Activated CD8-positive, alpha-beta memory T cell treated with anti-CD3 and anti-CD28 coated beads for 36 hours (primary cell): ENCODE data around the gene SLC9A5. TPM values are rescaled to one million over a fixed set of nuclear protein-coding genes. Genes with fewer than 3 reads are reported as not detected.

Experiments used
- CTCF ChIA-PET: fragments of 350-600 bp; sonication (Branson Sonifier 250); formaldehyde crosslinking; loops from one replicate; lab custom pipeline; 2021; ENCODE audit warnings: antibody characterized with exemption; lab: Charles Lee
- POLR2A ChIA-PET: fragments of 350-600 bp; sonication (Branson Sonifier 250); formaldehyde crosslinking; loops from one replicate; lab custom pipeline; 2021; ENCODE audit warnings: antibody characterized with exemption; lab: Charles Lee
- total RNA-seq, 2 experiments: library from RNA; stranded (reverse); gene quantifications; one replicate each; pipeline ENCODE4 v1.2.3, GENCODE V29; 2021

SLC9A5 gene
- total RNA-seq, 2 experiments from 2014 or later: 6.7 to 7.8 TPM

DNA sequence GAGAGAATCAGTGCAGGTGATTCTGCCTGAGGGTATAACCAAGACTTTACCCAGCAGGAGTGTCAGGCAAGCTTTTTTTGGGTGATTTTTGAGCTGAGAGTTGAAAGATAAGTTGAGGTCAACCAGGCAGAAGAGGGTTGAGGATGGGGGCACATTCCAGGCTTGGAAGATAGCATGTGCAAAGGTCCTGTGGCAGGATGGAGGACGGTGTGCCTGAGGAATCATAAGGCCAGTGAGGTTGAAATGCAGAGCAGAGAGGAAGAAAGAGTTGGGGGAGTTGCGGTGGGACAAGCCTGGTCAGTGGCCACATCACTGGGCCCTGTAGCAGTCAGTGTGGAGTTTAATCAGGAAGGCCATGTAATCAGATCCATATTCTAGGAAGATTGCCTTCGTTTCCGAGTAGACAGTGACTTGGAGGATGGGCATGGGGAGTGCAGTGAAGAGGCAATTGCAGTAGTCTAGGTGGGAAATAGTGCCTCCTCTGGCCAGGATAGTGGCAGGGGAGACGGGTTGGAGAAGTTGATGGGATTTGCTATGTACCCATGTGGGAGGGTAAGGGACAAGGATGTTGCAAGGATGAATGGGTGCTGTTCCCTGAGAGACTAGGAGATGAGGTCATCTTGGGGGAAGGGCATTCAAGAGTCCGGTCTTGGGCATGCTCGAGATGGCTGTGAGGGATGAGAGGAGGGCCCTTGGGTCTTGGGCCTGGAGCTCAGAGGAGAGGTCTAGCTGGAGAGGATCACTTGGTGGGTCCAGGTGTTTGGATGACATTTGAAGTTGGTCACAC lies 34.5 kb downstream of the SLC9A5 start:
- CTCF ChIA-PET: interaction anchor here (0.6 kb wide), 1 partner anchor 64 kb away, joined by 3 read pairs; no protein-coding TSS in a partner anchor
- POLR2A ChIA-PET: no interaction called here

DNA sequence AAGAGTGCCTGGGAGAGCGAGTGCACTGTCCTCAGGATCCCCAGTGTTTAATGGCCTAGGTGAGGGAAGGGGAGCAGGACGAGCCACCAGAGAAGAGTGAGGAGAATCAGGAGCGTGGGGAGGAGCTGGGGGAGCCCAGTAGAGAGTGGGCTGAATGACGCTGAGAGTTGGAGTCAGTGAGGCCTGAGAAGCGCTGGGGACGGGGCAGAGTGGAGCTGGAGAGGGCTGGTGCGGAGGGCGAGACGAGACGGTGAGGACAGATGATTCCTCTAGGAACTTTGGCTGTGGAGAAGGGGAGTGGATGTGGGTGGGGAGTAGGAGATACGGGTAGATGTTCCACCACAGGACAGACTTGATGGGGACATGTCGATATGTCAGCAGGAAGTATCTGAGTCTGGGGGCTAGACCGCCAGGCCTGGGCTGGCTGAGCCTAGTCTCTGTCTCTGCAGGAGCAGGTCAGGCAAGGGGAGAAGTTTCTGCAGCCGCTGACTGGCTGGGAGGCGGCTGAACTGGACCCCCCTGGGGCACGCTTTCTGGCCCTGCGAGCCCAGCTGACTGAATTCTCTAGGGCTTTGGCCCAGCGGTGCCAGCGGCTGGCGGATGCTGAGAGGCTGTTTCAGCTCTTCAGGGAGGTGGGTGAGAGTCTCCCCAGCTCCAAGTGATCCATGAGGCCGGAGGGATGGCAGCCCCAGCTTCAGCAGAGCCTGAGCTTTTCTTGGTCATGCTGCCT lies 35.2 kb downstream of the SLC9A5 start:
- ChIA-PET POLR2A (no interaction called here), CTCF (interaction anchor here (0.7 kb wide), 1 partner anchor 55 kb away, joined by 5 read pairs; no protein-coding TSS in a partner anchor)

DNA sequence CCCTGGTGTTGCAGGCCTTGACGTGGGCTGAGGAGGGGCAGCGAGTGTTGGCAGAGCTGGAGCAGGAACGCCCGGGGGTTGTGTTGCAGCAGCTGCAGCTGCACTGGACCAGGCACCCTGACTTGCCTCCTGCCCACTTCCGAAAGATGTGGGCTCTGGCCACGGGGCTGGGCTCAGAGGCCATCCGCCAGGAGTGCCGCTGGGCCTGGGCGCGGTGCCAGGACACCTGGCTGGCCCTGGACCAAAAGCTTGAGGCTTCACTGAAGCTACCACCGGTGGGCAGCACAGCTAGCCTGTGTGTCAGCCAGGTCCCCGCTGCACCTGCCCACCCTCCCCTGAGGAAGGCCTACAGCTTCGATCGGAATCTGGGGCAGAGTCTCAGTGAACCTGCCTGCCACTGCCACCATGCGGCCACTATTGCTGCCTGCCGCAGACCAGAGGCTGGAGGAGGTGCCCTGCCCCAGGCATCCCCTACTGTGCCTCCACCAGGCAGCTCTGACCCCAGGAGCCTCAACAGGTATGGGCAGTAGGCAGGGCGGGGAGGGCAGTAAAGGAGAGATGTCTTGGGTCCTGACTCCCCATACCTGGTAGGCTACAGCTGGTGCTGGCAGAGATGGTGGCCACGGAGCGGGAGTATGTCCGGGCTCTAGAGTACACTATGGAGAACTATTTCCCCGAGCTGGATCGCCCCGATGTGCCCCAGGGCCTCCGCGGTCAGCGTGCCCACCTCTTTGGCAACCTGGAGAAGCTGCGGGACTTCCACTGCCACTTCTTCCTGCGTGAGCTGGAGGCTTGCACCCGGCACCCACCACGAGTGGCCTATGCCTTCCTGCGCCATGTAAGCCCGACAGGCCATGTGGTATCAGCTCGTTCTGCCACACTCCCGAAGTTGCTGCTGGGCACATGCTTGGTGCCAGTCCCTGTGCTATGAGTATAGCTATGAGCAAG lies 36.2 kb downstream of the SLC9A5 start:
- ChIA-PET POLR2A (no interaction called here), CTCF (interaction anchor here (0.7 kb wide), 1 partner anchor 54 kb away, joined by 5 read pairs; no protein-coding TSS in a partner anchor)

DNA sequence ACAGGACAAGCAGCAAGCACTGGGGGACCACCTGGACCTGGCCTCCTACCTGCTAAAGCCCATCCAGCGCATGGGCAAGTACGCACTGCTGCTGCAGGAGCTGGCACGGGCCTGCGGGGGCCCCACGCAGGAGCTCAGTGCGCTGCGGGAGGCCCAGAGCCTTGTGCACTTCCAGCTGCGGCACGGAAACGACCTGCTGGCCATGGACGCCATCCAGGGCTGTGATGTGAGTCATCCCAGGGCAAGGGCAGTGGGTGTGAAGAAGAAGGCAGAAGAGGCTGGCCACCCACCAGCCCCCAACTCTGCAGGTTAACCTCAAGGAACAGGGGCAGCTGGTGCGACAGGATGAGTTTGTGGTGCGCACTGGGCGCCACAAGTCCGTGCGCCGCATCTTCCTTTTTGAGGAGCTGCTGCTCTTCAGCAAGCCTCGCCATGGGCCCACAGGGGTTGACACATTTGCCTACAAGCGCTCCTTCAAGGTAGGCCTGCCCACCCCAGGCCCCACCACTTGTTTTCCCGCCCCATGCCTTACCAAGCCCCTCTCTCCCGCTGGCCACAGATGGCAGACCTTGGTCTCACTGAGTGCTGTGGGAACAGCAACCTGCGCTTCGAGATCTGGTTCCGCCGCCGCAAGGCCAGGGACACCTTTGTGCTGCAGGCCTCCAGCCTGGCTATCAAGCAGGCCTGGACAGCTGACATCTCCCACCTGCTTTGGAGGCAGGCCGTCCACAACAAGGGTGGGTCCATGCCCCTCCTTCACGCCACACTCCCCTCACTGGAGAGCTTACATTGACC lies 37.9 kb downstream of the SLC9A5 start:
- ChIA-PET POLR2A (interaction anchor here (1.0 kb wide), 1 partner anchor 79 kb away, joined by 3 read pairs; no protein-coding TSS in a partner anchor), CTCF (no interaction called here)

DNA sequence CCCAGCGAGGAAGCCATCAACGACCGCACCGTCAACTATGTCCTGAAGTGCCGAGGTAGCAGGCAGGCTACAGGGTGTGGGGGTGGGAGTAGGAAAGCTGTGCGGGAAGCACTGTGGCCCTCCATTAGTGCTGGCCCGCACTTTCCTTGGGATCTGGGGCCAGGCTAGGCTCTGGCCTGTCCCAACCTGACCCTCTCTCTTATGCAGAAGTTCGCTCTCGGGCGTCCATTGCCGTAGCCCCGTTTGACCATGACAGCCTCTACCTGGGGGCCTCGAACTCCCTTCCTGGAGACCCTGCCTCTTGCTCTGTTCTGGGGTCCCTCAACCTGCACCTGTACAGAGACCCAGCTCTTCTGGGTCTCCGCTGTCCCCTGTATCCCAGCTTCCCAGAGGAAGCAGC lies 39.2 kb downstream of the SLC9A5 start:
- ChIA-PET POLR2A (no interaction called here), CTCF (no interaction called here)

DNA sequence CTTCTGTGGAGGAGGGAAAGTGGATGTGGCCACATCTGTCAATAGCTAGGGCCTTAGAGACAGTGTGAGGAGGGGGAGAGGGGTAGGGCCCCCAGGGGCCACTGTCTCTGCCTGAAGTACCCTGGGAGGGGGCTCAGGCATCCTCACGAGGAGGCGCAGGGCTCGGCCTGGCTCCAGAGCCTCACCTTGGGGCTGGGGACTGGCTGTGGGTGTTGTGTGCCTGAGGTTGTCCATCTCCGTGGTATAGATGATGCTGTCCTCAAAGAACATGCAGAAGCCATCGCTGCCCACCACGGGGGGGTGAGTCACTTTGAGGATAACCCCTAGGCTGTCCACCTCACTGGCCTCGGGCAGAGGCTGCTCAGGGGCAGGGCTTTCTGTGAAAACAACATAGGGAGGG lies 42.7 kb downstream of the SLC9A5 start:
- ChIA-PET POLR2A (no interaction called here), CTCF (no interaction called here)

DNA sequence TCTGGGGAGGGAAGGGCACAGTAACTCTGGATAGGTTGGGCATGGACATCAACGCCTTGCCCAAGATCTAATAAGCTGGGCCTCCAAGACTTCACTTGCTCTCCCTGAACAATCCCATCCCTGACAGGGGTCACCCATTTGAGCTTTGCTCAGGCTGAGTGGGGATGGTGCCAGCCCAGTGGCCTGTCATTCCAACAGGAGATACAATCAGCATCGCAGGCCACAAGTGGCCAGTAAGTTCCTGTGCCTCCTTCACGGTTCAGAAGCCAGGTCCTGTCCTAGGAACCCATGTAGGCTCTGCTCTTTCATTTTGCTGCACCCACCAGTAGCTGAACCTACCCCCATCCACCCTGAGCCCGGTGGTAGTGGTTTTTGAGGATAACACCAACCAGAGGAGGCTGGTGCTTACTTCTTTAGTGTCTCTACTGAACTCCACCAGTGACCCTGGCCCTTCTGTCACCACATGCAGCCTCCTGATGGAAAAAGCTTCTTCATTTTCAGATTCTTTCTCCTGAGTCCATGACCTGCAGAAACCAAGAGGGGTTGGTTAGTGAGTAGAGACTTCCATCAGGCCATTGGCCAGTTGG lies 45.5 kb downstream of the SLC9A5 start:
- ChIA-PET CTCF (no interaction called here), POLR2A (interaction anchor here (0.5 kb wide), 1 partner anchor 24 kb away, joined by 3 read pairs; no protein-coding TSS in a partner anchor)

DNA sequence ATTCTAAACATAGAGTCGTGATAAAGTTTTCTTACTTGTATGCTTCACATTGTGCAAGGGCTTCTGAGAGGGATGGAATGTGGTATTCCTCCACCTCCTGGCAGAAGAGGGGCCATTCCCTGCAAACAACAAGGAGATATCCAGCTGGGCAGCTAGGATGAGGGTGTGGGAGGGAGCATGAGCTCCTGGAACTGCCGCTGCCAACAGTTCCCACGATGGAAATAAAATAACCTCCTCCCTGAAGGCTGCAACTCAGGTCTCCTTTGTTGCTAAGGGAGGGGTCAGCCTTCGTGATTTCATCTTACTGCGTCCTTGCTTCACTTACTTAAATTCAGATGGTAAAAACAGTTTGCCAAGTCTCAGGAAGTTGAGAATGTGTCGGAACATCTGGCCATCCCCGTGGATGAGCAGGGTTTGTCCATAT lies 46.2 kb downstream of the SLC9A5 start:
- POLR2A ChIA-PET: interaction anchor here (0.5 kb wide), 1 partner anchor 24 kb away, joined by 3 read pairs; no protein-coding TSS in a partner anchor
- CTCF ChIA-PET: no interaction called here

DNA sequence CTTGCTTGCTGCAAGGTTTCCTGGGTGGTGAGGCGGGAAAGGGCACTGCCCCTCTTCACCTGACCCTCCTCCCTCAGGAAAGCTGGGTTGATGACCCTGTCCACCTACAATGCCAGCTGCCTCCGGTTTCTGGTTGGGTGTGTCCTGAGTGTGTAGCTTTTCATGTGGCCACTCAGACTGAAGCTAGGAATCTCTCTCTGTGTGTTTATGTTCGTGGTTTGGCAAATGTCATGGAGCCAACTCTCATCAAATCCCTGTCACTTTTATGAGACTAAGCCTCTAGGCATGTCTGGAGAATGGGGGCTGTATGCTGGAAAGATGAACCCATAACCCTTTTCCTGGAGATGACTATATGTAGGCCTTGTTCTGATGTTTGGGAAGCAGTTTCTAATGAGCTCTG lies 47.6 kb downstream of the SLC9A5 start:
- ChIA-PET POLR2A (no interaction called here), CTCF (no interaction called here)

DNA sequence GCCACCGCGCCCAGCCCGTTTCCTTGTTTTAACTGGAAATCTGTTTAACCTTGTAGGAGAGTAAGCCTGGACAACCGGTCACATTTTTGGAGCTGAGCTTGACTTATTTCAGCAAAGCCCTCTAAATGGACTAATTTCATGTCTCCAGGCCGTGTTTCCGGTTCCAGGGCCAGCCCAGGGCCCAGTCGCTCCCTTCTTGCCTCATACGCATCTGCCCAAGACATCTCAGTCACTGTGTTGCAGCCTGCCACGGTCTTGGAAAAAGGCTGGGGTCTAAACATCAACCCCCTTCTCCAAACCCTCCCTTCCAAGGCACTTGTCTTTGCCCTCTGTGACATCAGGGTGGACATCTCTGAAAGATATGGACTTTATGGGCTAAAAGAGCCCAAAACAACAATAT lies 49.5 kb downstream of the SLC9A5 start:
- POLR2A ChIA-PET: no interaction called here
- CTCF ChIA-PET: no interaction called here

DNA sequence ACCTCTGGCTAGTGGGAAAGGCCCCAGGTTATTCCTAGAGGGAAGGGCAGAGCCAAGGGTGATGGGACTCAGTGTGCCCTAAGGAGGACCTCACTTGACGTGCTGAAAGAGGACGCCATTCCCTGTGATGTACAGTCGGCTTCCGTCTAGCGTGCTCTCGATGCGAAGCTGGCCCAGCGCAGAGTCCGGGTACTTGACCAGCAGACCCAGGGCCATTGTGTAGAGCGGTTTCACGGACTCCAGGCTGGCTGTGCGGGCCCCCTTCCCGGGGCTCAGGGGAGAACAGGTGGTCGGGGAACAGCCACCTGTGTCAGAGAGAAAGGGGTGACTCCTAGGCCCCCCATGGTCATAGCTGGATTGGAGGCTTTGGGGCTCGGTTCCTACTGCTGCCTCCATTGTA lies 50.5 kb downstream of the SLC9A5 start:
- POLR2A ChIA-PET: no interaction called here
- CTCF ChIA-PET: no interaction called here

DNA sequence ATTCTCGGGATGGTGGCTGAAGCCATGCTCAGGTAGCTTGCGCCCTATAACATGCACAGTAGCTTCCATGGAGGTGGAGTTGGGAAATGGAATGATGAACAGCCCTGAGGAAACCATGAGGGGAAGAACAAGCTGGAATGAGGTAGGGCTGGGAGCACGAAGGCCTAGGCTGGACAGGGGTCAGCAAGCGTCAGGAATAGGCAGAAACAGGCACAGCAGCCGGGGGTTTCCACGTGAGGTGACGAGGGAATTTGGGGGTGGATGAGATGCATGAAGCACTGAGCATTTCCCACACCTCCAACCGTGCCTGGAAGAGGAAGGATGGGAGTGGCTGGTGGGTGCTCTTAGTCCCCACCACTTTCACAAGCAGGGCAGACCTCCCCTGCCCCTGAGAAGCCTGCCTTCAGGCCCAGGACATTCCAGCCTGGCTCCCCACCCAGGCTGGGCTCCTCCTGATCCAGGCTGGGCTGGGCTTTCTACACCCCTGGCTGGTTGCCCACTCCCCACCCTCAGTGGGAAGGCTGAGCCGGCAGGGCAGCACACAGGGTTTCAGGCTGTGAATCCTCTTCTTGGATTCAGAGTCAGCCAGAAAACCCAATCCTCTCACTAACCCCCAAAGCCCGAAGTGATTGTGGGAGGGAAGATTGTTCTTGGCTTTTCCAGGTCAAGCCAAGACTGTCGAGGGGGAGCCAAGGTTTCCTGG lies 52.5 kb downstream of the SLC9A5 start:
- POLR2A ChIA-PET: no interaction called here

DNA sequence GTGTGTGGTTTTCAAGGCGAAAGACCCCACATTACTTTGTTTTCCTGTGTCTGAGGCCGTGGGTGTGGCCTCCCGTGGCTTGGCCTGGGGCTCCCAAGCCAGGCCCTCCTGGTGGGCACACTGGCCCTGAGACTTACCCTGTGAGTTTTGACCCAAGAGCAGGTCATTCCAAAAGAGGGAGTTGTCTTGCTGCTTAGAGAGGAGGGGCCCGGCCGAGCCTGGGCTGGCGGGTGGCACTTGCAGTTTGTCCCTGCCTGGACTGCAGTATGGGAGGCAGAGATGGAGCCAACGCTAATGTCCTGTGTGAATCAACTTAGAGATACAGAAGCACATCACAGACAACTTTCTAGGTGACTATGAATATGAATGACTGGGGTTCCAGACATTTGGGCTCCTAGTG lies 53.3 kb downstream of the SLC9A5 start:
- CTCF ChIA-PET: interaction anchor here (1.5 kb wide), 1 partner anchor 91 kb away, joined by 4 read pairs; the partner anchor contains the start of gene TPPP3
- POLR2A ChIA-PET: no interaction called here

More for the DNA sequence above, 52.5 kb downstream of the SLC9A5 start:
- CTCF ChIA-PET: interaction anchor here (1.5 kb wide), 1 partner anchor 92 kb away, joined by 4 read pairs; the partner anchor contains the start of gene TPPP3

DNA sequence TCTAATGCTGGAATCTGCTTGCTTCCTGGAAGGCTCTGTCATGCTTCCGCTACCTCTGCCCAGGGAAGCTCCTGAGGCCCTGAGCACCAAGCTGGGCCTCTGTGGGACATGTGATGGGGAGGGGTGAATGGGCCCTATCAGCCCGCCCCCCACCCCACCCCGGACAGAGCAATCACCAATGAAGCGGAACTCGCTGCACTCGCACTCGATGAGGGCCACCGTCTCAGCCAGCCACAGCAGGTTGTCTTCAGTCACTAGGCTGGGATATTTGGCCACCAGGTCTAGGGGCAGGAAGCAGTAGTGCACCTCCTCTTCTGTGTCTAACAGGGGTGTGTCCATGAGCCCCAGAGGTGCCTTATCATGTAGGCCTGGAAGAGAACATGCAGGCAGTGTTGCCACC lies 54.2 kb downstream of the SLC9A5 start:
- CTCF ChIA-PET: interaction anchor here (1.5 kb wide), 1 partner anchor 91 kb away, joined by 4 read pairs; the partner anchor contains the start of gene TPPP3
- POLR2A ChIA-PET: no interaction called here

DNA sequence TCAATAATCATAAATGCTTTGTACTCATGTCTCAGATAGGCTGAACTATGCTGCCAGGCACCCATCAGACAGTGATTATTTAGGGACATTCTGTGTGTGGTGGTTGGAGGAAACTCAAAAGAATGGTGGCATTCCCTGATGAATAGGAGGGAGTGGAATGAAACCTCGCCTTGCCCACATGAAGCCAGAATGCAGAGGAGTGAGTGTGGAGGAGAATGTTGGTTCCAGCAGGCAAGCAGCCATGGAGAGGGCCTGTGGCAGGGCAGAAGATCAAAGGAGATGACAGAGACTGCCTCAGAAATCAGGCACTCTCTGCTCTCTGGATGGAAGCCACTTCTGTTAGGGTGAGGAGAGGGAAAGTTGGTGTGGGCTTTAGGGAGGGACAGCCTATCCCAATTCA lies 55.2 kb downstream of the SLC9A5 start:
- POLR2A ChIA-PET: no interaction called here
- CTCF ChIA-PET: no interaction called here

DNA sequence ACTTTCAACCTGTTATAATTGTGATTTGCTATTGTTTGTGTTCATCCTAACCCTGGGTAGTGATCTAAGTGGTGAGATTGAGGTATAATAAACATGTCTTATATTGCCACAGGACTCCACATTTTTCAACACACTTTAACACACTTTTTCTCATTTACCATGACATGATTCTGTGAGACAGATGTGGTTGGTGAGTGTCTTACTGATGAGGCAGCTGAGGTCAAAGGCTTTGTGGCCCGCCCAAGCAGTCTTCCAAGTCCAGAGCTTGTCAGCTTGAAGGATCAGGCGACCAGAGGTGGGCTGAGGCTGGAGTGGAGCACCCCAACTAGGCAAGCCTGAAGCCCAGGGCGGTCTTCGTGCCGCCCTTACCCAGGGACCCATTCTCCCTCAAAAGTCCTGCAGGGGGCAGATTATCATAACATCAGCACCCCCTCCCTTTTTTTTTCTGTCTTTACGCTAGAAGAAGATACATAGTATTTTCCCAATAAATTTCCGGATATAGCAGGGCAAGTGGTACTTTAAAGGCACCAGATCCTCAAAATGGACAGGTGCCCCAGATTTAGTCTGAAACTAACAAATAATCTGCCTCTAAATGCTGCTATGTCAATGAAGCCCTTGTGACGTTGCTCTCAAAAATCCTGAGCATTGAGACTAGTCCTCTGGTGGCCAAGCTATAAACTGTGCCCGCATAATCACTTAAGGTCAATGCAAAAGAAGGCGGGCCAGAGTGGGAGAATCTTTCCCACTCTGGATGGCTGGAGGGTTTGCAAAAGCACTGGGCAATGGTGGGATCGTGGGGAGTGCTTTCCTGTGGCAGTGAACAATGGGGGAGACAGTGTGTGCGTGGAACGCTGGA lies 56.7 kb downstream of the SLC9A5 start:
- CTCF ChIA-PET: no interaction called here
- POLR2A ChIA-PET: no interaction called here
